HCT116 (cell line): Measurements from ENCODE around the gene RGS4. TPM values are rescaled to one million over a fixed set of nuclear protein-coding genes. Genes with fewer than 3 reads are reported as not detected.
A peak's percentile ranks its signal among the peaks of the same experiment; 100 is the strongest.

Source experiments
- ATAC-seq: fragments of 200-7000 bp; cut with Tn5 transposase; 2 replicates; pipeline ENCODE4 v1.9.1; 2020; ENCODE audit warnings: mild to moderate bottlenecking, moderate library complexity
- Bru-seq: library from RNA; stranded (reverse); fragments of 400-500 nt; gene quantifications from one replicate; lab custom pipeline; 2021; lab: Mats Ljungman, UMichigan
- BruChase-seq, 2 experiments: library from RNA; stranded (reverse); fragments of 400-500 nt; gene quantifications; one replicate each; lab custom pipeline; 2021; lab: Mats Ljungman, UMichigan
- BruUV-seq: library from RNA; stranded (reverse); fragments of 400-500 nt; replicated peaks from 2 replicates; lab custom pipeline; 2021; lab: Mats Ljungman, UMichigan
- CTCF ChIA-PET: fragments of 300-600 bp; sonication (Branson Sonifier 250); formaldehyde crosslinking; loops from one replicate; lab custom pipeline; 2021; ENCODE audit warnings: antibody characterized with exemption; lab: Charles Lee
- POLR2A ChIA-PET: fragments of 300-600, 350-600 bp; sonication (Branson Sonifier 250); formaldehyde crosslinking; loops from one replicate; lab custom pipeline; 2021; ENCODE audit warnings: antibody characterized with exemption; lab: Charles Lee
- RAD21 ChIA-PET, 2 experiments: fragments of 300-600 bp; sonication (Branson Sonifier 250); formaldehyde crosslinking; loops; one replicate each; lab custom pipeline; 2023; ENCODE audit warnings: low total read pairs in 2 of 2; ENCODE audit not compliant: uncharacterized antibody in 2 of 2, unreplicated experiment in 2 of 2, low non-redundant PET in 1 of 2; lab: Charles Lee
- DNase-seq: peaks from one replicate; pipeline ENCODE4 v3.0.0-alpha.2; 2010; ENCODE audit warnings: low read depth, low spot score
- H2AFZ ChIP-seq: fragments of 200-600 bp; shearing (Covaris generic), sonication (generic); 2 replicates; pipeline ENCODE4 v1.6.1; 2017; ENCODE audit warnings: low read depth, mixed run types, mixed read lengths, antibody characterized with exemption, low read length; ENCODE audit not compliant: poor library complexity, severe bottlenecking
- H3K27ac ChIP-seq: 2 replicates; pipeline ENCODE4 v1.5.1; 2012; ENCODE audit warnings: low read depth, low read length
- H3K27me3 ChIP-seq: fragments of 200-600 bp; sonication (generic); 2 replicates; pipeline ENCODE4 v1.6.1; 2016; ENCODE audit warnings: mixed run types, low read length, mixed read lengths; ENCODE audit not compliant: insufficient read depth
- H3K36me3 ChIP-seq, 2 experiments: fragments of 200-500 bp in 1 of 2; fragments of 200-600 bp in 1 of 2; sonication (Bioruptor generic) in 1 of 2; sonication (generic) in 1 of 2; 2 replicates each; pipeline versions ENCODE4 v1.5.1 to v1.6.1; 2014 to 2016; ENCODE audit warnings: low read length in 2 of 2, inconsistent platforms in 1 of 2, mixed read lengths in 1 of 2, mixed run types in 1 of 2; ENCODE audit not compliant: insufficient read depth in 2 of 2, control insufficient read depth in 1 of 2
- H3K4me1 ChIP-seq, 2 experiments: fragments of 200-600 bp in 1 of 2; sonication (generic) in 1 of 2; 2 replicates each; pipeline versions ENCODE4 v1.5.1 to v1.6.1; 2012 to 2017; ENCODE audit warnings: low read length in 2 of 2, inconsistent platforms in 1 of 2, mild to moderate bottlenecking in 1 of 2, mixed read lengths in 1 of 2, mixed run types in 1 of 2, moderate library complexity in 1 of 2; ENCODE audit not compliant: insufficient read depth in 2 of 2, control insufficient read depth in 1 of 2
- H3K4me2 ChIP-seq: fragments of 200-600 bp; sonication (generic); 2 replicates; pipeline ENCODE4 v1.6.1; 2017; ENCODE audit warnings: mixed run types, low read length, mixed read lengths
- H3K4me3 ChIP-seq, 2 experiments: fragments of 200-600 bp in 1 of 2; sonication (generic) in 1 of 2; replicated peaks in 1 of 2; 2 replicates each; pipeline ENCODE4 v1.5.1; 2011 to 2016; ENCODE audit warnings: low read length in 2 of 2, control low read depth in 1 of 2, low read depth in 1 of 2, mild to moderate bottlenecking in 1 of 2, mixed read lengths in 1 of 2, mixed run types in 1 of 2
- H3K79me2 ChIP-seq: fragments of 200-600 bp; sonication (generic); 2 replicates; pipeline ENCODE4 v1.6.1; 2017; ENCODE audit warnings: mild to moderate bottlenecking, mixed run types, low read length, moderate library complexity, mixed read lengths; ENCODE audit not compliant: insufficient read depth
- H3K9ac ChIP-seq: fragments of 200-600 bp; sonication (generic); 2 replicates; pipeline ENCODE4 v1.6.1; 2016; ENCODE audit warnings: low read length, mixed read lengths
- H3K9me2 ChIP-seq: fragments of 200-600 bp; sonication (generic), shearing (Covaris generic); 2 replicates; pipeline ENCODE4 v1.6.1; 2017; ENCODE audit warnings: mixed run types, mild to moderate bottlenecking, moderate library complexity; ENCODE audit not compliant: insufficient read depth
- H3K9me3 ChIP-seq, 2 experiments: fragments of 200-500 bp in 1 of 2; fragments of 200-600 bp in 1 of 2; sonication (Bioruptor generic) in 1 of 2; sonication (generic) in 1 of 2; 2 replicates each; pipeline ENCODE4 v1.6.1; 2014 to 2017; ENCODE audit warnings: low read length in 2 of 2, mixed read lengths in 2 of 2, inconsistent platforms in 1 of 2, low read depth in 1 of 2, mild to moderate bottlenecking in 1 of 2, mixed run types in 1 of 2, moderate library complexity in 1 of 2; ENCODE audit not compliant: control insufficient read depth in 1 of 2, insufficient read depth in 1 of 2
- H4K20me1 ChIP-seq: fragments of 200-600 bp; sonication (generic), shearing (Covaris generic); 2 replicates; pipeline ENCODE4 v1.6.1; 2017; ENCODE audit warnings: mixed run types, mild to moderate bottlenecking, moderate library complexity; ENCODE audit not compliant: insufficient read depth
- CEBPB ChIP-seq: IDR thresholded peaks from 2 replicates; pipeline ENCODE4 v1.6.1; 2012; ENCODE audit warnings: low read depth
- CTCF ChIP-seq, 3 experiments: fragments of 200-600 bp in 1 of 3; sonication (generic) in 1 of 3; IDR thresholded peaks in 2 of 3; conservative IDR thresholded peaks in 1 of 3; 2 replicates each; pipeline ENCODE4 v1.5.1; 2012 to 2017; ENCODE audit warnings: low read depth in 2 of 3, low read length in 2 of 3, antibody characterized with exemption in 1 of 3, borderline replicate concordance in 1 of 3, control low read depth in 1 of 3, mild to moderate bottlenecking in 1 of 3, mixed read lengths in 1 of 3, mixed run types in 1 of 3, moderate library complexity in 1 of 3; ENCODE audit not compliant: insufficient read depth in 1 of 3
- EGR1 ChIP-seq: IDR thresholded peaks from 2 replicates; pipeline ENCODE4 v1.6.1; 2012; ENCODE audit warnings: low read depth
- ELF1 ChIP-seq: IDR thresholded peaks from 2 replicates; pipeline ENCODE4 v1.6.1; 2012; ENCODE audit warnings: low read depth, borderline replicate concordance
- EZH2 ChIP-seq: fragments of 200-600 bp; sonication (generic); IDR thresholded peaks from 2 replicates; pipeline ENCODE4 v1.6.1; 2017; ENCODE audit warnings: antibody characterized with exemption, mixed run types
- EZH2phosphoT487 ChIP-seq: fragments of 200-600 bp; IDR thresholded peaks from 2 replicates; pipeline ENCODE4 v1.6.1; 2018; ENCODE audit warnings: antibody characterized with exemption, borderline replicate concordance
- FOSL1 ChIP-seq: IDR thresholded peaks from 2 replicates; pipeline ENCODE4 v1.6.1; 2012; ENCODE audit warnings: low read depth
- JUND ChIP-seq: IDR thresholded peaks from 2 replicates; pipeline ENCODE4 v1.6.1; 2012
- POLR2A ChIP-seq: IDR thresholded peaks from 2 replicates; pipeline ENCODE4 v1.7.0; 2011; ENCODE audit warnings: borderline replicate concordance; ENCODE audit not compliant: insufficient read depth, insufficient read length; ENCODE audit errors: extremely low read depth
- RAD21 ChIP-seq: IDR thresholded peaks from 2 replicates; pipeline ENCODE4 v1.6.1; 2012; ENCODE audit warnings: low read depth, mild to moderate bottlenecking
- SIN3A ChIP-seq: IDR thresholded peaks from 2 replicates; pipeline ENCODE4 v1.6.1; 2012; ENCODE audit warnings: low read depth
- SRF ChIP-seq: IDR thresholded peaks from 2 replicates; pipeline ENCODE4 v1.6.1; 2012; ENCODE audit warnings: low read depth
- YY1 ChIP-seq: IDR thresholded peaks from 2 replicates; pipeline ENCODE4 v1.6.1; 2011; ENCODE audit warnings: low read length, low read depth, moderate library complexity, mild to moderate bottlenecking; ENCODE audit not compliant: insufficient replicate concordance; ENCODE audit errors: extremely low read depth
- ZFX ChIP-seq: fragments of 450-650 bp; IDR thresholded peaks from 2 replicates; pipeline ENCODE4 v1.6.1; 2017
- intact Hi-C: fragments of 100-400 bp; cut with micrococcal nuclease; formaldehyde crosslinking; loops from 2 replicates; pipeline ENCODE4 v1.10.0; 2022
- long read RNA-seq: library from polyadenylated mRNA; unstranded; transcript quantifications from one replicate; pipeline ENCODE4 v2.0.0, GENCODE V29; 2021; ENCODE audit not compliant: unreplicated experiment
- polyA plus RNA-seq: library from polyadenylated mRNA; unstranded; fragments of >200 nt; gene quantifications from 2 replicates; pipeline ENCODE4 v1.2.1, GENCODE V29; 2012; ENCODE audit warnings: missing spikeins
- total RNA-seq: library from RNA; stranded (reverse); gene quantifications from one replicate; pipeline ENCODE4 v1.2.1, GENCODE V29; 2021; ENCODE audit not compliant: unreplicated experiment
- TF ChIP-seq, protein P1 (sequence below): IDR thresholded peaks from 2 replicates; pipeline ENCODE4 v1.6.1; 2012

Gene RGS4
- total RNA-seq (not detected), Bru-seq, nascent RNA (percentile 18 among the genes with signal in this experiment), BruChase-seq, experiment 1, labeled RNA remaining after a 6-hour chase (percentile 15 among the genes with signal in this experiment), BruChase-seq, experiment 2, labeled RNA remaining after a 2-hour chase (percentile 28 among the genes with signal in this experiment)
- polyA plus RNA-seq, result not detected in 2 replicates
- long read RNA-seq, result 0 reads

- Histone ChIP-seq H3K36me3 (no peaks in the 10 kb centered on the region), H3K4me2 (peak within 1 kb of the TSS; percentile 57), H3K27me3 (peaks cover 30% of the 10 kb centered on the region)
- DNase-seq (peak; percentile 54), ATAC-seq (peak; percentile 85)
- BruUV-seq, result no TSS peak
- TF ChIP-seq JUND (no peak), RAD21 (peak; percentile 76), CTCF (IDR thresholded peaks at IDR 0.05 in 2 of 3, conservative IDR thresholded peaks at IDR 0.05 in 1 of 3; ENCODE audit: borderline replicate concordance in 1 of 3, insufficient read depth in 1 of 3, low read depth in 2 of 3, low read length in 2 of 3) (peak; percentile 27 to 85 (median 43); a peak in 4 of 6 replicates)
- TF ChIP-seq, all 23 proteins: peak for 2
- Histone ChIP-seq H3K27ac (no peak within 1 kb of the TSS), H3K4me1 (peaks cover 0 to 16% of the 10 kb centered on the region in 2 experiments; a peak in 3 of 4 replicates), H4K20me1 (no peaks in the 10 kb centered on the region), H3K9me2 (no peaks in the 10 kb centered on the region), H3K9me3 (no peaks in the 10 kb centered on the region), H3K4me3 (peak within 1 kb of the TSS in 1 of 2 experiments; percentile 12; a peak in 1 of 4 replicates), H3K79me2 (no peaks in the 10 kb centered on the region), H3K9ac (no peak within 1 kb of the TSS), H2AFZ (peak within 1 kb of the TSS; percentile 56)
- RAD21 ChIA-PET, result interaction anchor here in 1 of 2 experiments (1.6 kb wide), 1 partner anchor 191 kb away, joined by 4 read pairs; no protein-coding TSS in a partner anchor
- CTCF ChIA-PET, result interaction anchor here (0.9 to 2.0 kb wide), 4 partner anchors 12 to 246 kb away, joined by 3 to 12 read pairs (median 4); no protein-coding TSS in a partner anchor
- POLR2A ChIA-PET, result no interaction called here
- intact Hi-C loops, result loop anchor here (1.0 kb wide), 1 partner anchor 191 kb away; no protein-coding TSS in a partner anchor
Observed at GRCh38 chr1:163069142-163069541, at the start of gene RGS4. Gene RGS4, plus strand, starts transcription at chr1:163069361. Its CDS starts 124 bp downstream, at chr1:163069485.

GRCh38 chr1:163022129-163022528 is 47.0 kb upstream of the RGS4 start:
- CTCF ChIA-PET, result no interaction called here
- Histone ChIP-seq H3K9me2 (no peaks in the 10 kb centered on the region), H3K9ac (no peak overlapping the region), H2AFZ (no peak overlapping the region), H3K9me3 (peaks cover 0 to 3% of the 10 kb centered on the region in 2 experiments; a peak in 1 of 4 replicates), H3K79me2 (no peaks in the 10 kb centered on the region), H3K4me2 (no peak overlapping the region), H3K4me3 (no peak overlapping the region), H3K4me1 (no peaks in the 10 kb centered on the region), H3K27me3 (no peaks in the 10 kb centered on the region), H3K27ac (no peak overlapping the region), H4K20me1 (no peaks in the 10 kb centered on the region), H3K36me3 (no peaks in the 10 kb centered on the region)
- RAD21 ChIA-PET, result no interaction called here
- ATAC-seq (no peak), DNase-seq (no peak)
- intact Hi-C loops, result no loop called here
- BruUV-seq, result no TSS peak
- POLR2A ChIA-PET, result no interaction called here
- TF ChIP-seq CTCF (IDR thresholded peaks at IDR 0.05 in 2 of 3, conservative IDR thresholded peaks at IDR 0.05 in 1 of 3; ENCODE audit: borderline replicate concordance in 1 of 3, insufficient read depth in 1 of 3, low read depth in 2 of 3, low read length in 2 of 3) (no peak), ZFX (no peak), ELF1 (no peak), YY1 (no peak), EZH2phosphoT487 (no peak), FOSL1 (no peak), POLR2A (no peak), SRF (no peak), CEBPB (no peak), SIN3A (no peak), RAD21 (no peak), JUND (no peak), EZH2 (no peak), EGR1 (no peak)
- TF ChIP-seq, protein P1, sequence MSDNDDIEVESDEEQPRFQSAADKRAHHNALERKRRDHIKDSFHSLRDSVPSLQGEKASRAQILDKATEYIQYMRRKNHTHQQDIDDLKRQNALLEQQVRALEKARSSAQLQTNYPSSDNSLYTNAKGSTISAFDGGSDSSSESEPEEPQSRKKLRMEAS, result no peak
